ENCODE measurements around the gene ATP11A.
"Not testable (repeated sequence)": the region's sequence is repeated elsewhere in the genome, so short reads cannot be mapped to it uniquely, and the experiment has no call there.

Gene ATP11A

DNA sequence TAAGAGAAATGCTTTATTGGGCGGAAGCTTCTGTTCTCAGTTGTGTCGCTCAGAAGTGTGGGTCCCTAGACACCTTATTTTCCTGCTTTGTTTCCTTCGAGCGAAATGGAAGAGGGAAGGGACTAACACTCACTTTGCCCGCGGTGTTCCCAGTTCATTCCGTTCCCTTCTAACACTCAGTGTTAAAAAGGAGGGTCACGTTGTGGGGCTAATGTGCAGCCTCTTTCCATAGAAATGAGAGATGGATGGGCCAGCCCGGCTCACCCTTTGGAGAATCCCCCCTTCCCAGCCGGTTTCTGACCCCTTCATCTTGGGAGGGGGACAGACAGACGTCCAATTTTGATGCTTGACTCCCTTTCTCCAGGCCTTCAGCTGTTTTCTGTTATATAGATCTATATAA, 2.3 kb downstream of the ATP11A start:
- DNase-seq (ENCODE audit: low read depth, low spot score): no peak

DNA sequence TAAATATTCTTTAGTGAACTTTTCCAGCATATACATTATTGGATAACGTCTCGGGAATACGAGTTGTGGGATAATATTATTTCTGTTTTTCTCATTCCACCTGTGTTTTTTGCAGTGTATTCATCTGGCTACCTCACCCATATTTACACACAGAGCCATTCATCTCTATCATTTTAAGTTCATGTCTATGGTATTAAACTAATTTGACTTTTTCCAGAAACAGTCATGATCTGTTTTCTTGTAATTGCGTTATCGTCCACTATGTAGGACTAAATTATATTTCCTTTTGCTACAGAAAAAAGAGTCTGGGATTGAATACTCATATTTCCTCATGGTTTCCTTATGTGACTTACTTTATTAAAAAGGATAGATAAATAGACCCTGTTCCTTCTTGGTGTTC, 2.7 kb downstream of the ATP11A start:
- no peak for DNase-seq (ENCODE audit: low read depth, low spot score)

DNA sequence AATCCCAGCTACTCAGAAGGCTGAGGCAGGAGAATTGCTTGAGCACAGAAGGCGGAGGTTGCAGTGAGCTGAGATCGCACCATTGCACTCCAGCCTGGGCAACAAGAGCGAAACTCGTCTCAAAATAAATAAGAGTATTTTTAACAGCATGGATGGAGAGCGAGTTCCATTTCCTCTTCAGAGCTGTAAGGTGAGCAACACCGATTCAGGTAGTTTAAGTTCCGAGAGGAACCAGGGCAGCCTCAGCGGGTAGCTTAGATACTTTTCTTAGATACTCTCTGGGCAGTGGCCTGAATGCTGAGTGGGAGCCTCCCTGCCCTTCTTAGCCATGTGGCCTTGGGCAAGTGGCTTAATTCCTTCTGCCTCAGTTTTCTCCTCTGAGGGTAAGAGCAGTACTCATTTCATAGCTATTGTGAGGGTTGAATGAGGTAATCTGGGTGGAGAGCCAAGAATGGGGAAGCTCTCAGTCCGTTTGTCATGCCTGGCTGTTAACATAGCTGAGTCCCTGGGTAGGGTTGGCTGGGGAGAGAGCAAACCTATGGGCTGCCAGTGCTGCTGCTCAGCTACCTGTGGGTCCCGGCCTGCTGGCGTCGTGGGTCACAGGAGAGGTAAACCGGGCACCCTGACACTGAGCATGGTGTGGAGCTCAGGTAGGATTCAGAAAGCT, 4.1 kb downstream of the ATP11A start:
- DNase-seq (ENCODE audit: low read depth, low spot score): no peak

DNA sequence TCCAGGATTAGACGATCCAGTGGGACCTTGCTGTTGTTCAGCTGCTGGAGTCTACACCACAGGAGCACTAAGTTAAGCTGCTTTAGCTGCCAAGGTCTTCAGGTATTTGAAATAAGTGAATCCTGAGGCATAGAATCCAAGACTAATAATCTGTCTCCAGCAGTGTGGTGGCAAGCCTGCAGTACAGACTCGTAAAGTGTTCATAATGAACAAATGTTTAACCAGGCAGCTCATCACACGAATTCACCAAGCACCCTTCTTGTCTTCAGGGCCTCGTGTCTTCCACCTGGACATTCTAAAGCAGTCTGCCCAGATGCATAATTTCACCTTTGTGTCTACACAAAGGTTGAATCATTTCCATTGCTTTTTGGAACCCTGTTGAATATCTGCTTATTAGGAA, 5.3 kb downstream of the ATP11A start:
- DNase-seq (ENCODE audit: low read depth, low spot score): no peak

DNA sequence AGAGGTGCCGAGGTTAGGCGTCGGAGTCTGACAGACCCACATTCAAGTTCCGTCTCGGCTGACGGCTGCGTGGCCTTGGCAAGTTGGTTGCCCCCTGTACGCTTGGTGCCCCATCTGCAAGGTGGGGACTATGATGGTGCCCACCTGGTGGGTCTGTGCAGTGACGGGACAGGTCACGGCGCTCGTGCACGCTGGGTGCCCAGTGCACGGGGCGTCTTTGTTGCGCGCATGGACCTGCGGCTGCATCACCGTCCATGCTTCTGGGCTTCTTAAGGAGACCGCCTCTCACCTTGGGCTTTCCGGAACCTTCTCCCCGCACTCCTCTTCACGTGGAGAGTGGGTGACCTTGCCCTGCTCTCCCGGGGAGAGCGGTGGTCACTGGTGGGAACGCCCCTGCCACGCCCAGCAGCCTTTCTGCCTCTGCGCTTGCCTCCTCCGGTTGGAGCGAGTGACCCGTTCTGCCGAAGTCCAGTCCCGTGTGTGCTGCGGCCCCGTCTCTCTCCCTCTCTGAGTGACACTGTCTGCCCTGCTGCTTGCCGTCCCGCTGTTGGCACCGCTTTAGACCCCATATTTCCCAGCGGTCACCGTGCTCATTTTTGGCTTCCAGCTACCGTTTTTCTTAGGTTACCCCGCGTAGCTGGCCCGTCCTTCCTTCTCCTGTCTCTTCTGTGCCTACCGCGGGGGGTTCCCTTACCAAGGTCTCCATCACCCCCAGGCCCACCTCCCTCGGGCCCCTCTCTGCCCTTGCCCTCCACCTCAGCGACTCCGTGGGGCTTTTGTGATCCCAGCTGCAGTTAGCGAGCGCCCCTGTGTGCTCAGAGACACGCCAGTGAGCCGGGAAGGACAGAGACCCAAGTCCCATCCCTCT, 6.4 kb downstream of the ATP11A start:
- no peak for DNase-seq (ENCODE audit: low read depth, low spot score)

DNA sequence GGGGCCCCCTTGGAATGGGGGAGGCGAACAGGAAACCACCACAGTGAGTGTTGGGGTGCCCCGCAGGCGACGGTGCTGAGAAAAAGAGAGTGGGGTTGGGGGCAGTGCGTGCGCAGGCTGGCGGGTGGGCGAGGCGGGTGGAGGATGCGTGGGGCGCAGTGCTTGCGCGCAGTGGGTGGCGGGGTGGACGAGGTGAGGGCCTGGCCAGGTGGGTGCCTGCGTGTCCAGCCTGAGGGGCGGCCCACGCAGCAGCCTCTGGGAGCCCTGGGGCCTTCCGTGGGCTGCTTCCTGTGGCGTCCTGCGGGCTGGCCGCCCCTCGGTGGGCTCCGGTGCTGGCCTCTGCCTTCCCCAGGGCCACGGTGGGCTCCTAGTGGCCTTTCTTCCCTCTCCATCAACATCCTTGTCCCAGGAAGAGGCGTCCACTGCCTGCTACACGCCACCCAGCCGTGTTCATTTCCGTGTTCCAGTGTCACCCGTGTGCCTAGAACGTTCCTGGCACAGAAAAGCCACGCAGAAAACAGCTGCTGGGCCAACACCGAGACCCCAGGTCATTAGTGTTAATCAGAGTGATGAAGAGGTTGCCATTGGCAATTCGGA, 7.1 kb downstream of the ATP11A start:
- DNase-seq (ENCODE audit: low read depth, low spot score): no peak

DNA sequence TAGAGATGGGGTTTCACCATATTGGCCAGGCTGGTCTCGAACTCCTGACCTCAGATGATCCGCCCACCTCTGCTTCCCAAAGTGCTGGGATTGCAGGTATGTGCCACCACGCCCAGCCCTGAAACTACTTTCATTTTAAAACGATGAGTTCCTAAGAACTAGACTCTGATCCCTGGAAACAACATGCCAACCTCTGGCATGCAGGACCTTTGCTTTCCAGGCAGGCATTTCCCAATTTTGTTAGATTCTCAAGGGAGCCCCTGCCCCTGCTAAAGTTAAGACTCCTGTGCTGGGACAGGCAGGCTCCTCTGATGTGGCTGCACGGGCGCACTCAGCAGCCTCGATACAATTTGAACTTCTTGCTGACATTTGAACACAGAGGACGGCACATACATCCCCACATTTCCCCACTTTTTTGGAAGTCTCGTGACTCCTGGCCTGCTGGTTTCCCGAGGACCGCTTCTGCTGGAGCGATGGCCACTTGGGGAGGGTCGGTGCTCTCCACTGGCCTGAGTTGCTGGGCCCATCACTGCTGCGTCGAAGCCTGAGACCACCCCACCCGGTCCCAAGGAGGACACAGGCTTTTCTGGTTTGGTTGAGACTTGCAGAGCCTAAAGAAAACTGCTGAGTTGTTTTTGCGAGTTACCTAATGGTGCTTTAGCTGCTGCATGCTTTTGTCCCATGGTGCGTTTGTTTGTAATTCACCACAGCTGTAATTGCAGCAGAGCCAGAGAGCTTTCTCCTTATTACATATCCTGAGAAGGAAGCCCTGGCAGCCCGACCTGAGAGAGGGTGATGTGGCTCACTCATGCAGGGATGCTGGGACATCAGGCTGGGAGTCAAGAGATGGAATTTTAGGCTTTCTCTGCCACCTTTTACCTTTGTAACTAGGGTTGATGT, 8.2 kb downstream of the ATP11A start:
- DNase-seq (ENCODE audit: low read depth, low spot score): no peak

DNA sequence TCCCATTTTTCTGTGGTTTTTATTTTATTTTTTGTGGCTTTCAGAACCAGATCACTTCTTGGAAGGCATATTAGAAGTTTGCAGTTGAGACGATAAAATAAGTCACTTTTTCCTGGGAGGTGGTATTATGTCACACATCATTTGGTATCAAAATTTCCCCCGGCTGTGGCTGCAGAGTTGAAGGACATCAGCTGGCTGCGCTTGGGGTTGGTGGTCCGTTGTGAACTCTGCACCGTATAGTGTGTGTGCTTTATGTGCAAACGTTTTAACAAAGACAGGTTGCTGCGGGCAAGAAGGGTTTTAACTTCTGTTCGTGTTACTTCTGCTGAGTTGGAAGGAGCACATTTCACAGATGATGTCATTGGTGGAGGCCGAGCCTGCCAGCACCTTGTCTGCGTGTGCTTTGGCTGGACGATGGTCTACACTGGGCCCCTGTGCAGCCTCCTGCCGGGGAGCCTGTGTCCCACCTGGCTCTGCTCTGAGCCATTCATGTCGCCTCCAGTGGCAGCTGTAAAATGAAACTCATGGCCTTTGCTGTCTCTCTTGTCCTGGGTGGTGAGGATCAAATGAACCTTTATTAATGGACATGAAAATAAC, 9.6 kb downstream of the ATP11A start:
- no peak for DNase-seq (ENCODE audit: low read depth, low spot score)

- DNase-seq (ENCODE audit: low read depth, low spot score): no peak
Measured at GRCh38 chr13:112700291-112701060, 10.6 kb downstream of the ATP11A start.

GRCh38 chr13:112702341-112702985, 12.6 kb downstream of the ATP11A start:
- DNase-seq (ENCODE audit: low read depth, low spot score): no peak

GRCh38 chr13:112702986-112703379, 13.1 kb downstream of the ATP11A start:
- no peak for DNase-seq (ENCODE audit: low read depth, low spot score)

- DNase-seq (ENCODE audit: low read depth, low spot score): no peak
Measured at GRCh38 chr13:112703449-112704284, 13.8 kb downstream of the ATP11A start.

GRCh38 chr13:112704308-112705145, 14.7 kb downstream of the ATP11A start:
- DNase-seq (ENCODE audit: low read depth, low spot score): no peak

DNA sequence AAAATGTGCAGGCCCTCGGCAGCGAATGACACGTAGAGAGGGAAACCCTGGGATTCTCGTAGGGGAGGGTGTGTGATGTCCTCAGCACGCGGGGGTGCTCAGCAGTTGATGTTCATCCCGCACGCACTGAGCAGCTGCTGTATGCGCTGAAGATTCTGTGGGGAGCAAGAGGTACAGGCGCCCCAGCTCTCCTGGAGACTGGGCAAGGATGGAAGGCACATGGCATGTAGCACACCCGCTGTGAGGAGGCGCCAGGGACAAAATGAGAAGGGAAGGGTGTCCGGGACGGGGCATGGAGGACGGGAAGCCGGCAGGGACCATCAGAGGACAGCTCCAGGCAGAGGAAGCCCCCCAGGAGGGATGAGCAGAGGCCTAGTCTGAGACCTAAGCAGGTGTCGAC, 15.4 kb downstream of the ATP11A start:
- DNase-seq (ENCODE audit: low read depth, low spot score): no peak

DNA sequence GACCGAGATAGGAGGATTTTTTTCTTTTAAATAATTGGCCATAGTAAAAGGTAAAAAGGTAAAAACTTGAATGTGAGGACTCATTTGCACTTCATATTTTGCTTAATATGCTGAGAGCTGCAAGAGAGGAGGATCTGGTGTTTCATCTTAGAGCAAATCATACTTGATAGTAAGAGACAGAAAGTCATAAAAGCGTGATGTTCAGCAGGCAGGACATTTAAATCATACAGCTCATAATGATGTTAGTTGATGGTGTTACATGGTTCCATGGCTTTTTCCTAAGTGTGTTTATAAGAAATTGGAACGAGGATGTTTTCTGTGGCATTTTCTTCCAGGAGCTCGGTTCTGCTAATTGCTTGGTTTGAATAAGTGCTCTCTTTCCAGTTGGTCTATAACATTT, 16.3 kb downstream of the ATP11A start:
- no peak for DNase-seq (ENCODE audit: low read depth, low spot score)

DNA sequence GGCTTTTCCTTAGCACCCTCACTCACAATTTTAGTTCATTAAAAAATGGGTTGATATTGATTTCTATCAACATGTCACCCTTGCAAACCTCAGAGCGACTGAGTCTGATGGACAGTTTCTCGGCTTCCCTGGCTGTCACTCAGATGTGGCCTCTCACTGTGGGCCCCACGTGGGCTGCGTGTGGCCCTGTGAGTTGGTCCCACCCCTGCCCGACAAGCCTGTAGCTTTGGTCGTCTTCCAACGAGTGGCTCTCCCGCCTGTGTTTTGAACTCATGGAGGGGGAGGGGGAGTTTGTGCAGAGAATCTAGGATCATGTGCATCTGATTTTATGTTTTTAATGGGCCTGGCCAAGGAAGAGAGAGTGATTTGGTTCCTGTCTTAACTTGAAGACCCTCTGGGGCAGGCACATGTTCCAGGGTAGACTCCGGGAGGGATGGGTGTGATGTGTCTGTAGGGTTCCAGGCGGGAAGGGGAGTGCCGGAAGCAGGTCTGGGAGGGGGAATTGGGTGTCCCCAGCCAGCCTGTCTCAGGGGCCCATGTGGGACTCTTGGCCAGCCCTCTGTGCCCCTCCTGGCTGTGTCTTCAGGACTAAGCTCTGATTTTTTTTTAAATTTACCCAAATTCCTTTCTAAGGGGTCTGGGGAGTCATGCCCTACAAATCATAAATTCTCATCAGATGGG, 18.9 kb downstream of the ATP11A start:
- no peak for DNase-seq (ENCODE audit: low read depth, low spot score)

DNA sequence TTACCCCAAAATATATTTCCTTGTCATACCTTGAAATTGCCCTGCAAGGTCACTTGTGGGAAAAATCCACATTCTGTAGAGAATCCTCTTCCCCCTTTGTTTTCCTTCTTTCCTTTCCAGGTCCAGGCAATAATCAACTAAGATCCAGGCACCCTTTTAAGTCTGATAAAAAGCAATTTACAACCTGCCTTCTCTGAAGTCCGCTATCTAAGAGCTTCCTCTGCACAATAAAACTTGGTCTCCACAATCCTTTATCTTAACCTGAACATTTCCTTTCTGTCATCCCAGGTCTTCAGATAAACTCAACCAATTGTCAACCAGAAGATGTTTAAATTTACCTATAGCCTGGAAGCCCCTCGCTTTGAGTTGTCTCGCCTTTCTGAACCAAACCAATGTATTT, 19.5 kb downstream of the ATP11A start:
- not testable (repeated sequence) for DNase-seq (ENCODE audit: low read depth, low spot score)

Measured in smooth muscle cell of the brain vasculature (primary cell).